Endothelial cell of umbilical vein (primary cell): ENCODE results near the gene ZDHHC14. TPM values are rescaled to one million over a fixed set of nuclear protein-coding genes. Genes with fewer than 3 reads are reported as not detected.

Experiments used
- BruUV-seq: library from RNA; stranded (reverse); fragments of 400-500 nt; replicated peaks from 2 replicates; lab custom pipeline; 2021; lab: Mats Ljungman, UMichigan
- CTCF ChIA-PET: fragments of 300-600, 350-600 bp; sonication (Branson Sonifier 250); formaldehyde crosslinking; loops from one replicate; lab custom pipeline; 2021; ENCODE audit warnings: antibody characterized with exemption, inconsistent platforms; lab: Charles Lee
- POLR2A ChIA-PET: fragments of 300-600, 350-600 bp; sonication (Branson Sonifier 250); formaldehyde crosslinking; loops from one replicate; lab custom pipeline; 2021; ENCODE audit warnings: antibody characterized with exemption, inconsistent platforms; lab: Charles Lee
- DNase-seq: peaks from one replicate; pipeline ENCODE4 v3.0.0-alpha.2; 2011; ENCODE audit warnings: low read depth, low spot score
- FAIRE-seq: peaks from 2 replicates; lab custom pipeline; 2011; peaks lifted over from hg19 to GRCh38; lab: Jason Lieb, UNC
- H2AFZ ChIP-seq: 2 replicates; pipeline ENCODE4 v1.6.0; 2012; ENCODE audit warnings: low read depth, low read length, control low read depth, inconsistent platforms
- H3K27ac ChIP-seq: 2 replicates; pipeline ENCODE4 v1.5.1; 2011; ENCODE audit warnings: low read depth, mild to moderate bottlenecking, control low read depth, low read length, moderate library complexity; ENCODE audit not compliant: insufficient read depth
- H3K27me3 ChIP-seq, 2 experiments: 2 replicates each; pipeline versions ENCODE4 v1.6.0 to v1.6.1; 2011; ENCODE audit warnings: low read length in 2 of 2, mixed read lengths in 1 of 2; ENCODE audit not compliant: control insufficient read depth in 2 of 2, insufficient read depth in 2 of 2
- H3K36me3 ChIP-seq, 2 experiments: 2 replicates in 1 of 2; 3 replicates in 1 of 2; pipeline ENCODE4 v1.5.1; 2011; ENCODE audit warnings: low read length in 2 of 2, mild to moderate bottlenecking in 1 of 2, moderate library complexity in 1 of 2; ENCODE audit not compliant: control insufficient read depth in 2 of 2, insufficient read depth in 2 of 2; ENCODE audit errors: extremely low read depth in 1 of 2
- H3K4me1 ChIP-seq: 3 replicates; pipeline ENCODE4 v1.5.1; 2011; ENCODE audit warnings: mild to moderate bottlenecking, low read length; ENCODE audit not compliant: control insufficient read depth, insufficient read depth; ENCODE audit errors: extremely low read depth
- H3K4me2 ChIP-seq: 2 replicates; pipeline ENCODE4 v1.6.1; 2011; ENCODE audit warnings: low read length, control low read depth, mixed read lengths; ENCODE audit not compliant: insufficient read depth
- H3K4me3 ChIP-seq, 3 experiments: fragments of 200-600 bp in 1 of 3; sonication (generic), shearing (Covaris generic) in 1 of 3; replicated peaks in 1 of 3; 2 replicates each; pipeline ENCODE4 v1.5.1; 2011 to 2016; ENCODE audit warnings: control low read depth in 3 of 3, low read length in 3 of 3, mild to moderate bottlenecking in 2 of 3, inconsistent platforms in 1 of 3, low read depth in 1 of 3, moderate library complexity in 1 of 3; ENCODE audit not compliant: insufficient read depth in 1 of 3
- H3K79me2 ChIP-seq: 2 replicates; pipeline ENCODE4 v1.6.0; 2012; ENCODE audit warnings: low read length, inconsistent platforms; ENCODE audit not compliant: control insufficient read depth, insufficient read depth
- H3K9ac ChIP-seq: replicated peaks from 2 replicates; pipeline ENCODE3; 2011; ENCODE audit warnings: low read length, control low read depth; ENCODE audit not compliant: insufficient read depth; ENCODE audit errors: extremely low read depth
- H3K9me1 ChIP-seq: replicated peaks from 3 replicates; pipeline ENCODE4 v1.6.0; 2011; ENCODE audit warnings: mild to moderate bottlenecking, low read length; ENCODE audit not compliant: control insufficient read depth, insufficient read depth; ENCODE audit errors: extremely low read depth
- H3K9me3 ChIP-seq: replicated peaks from 2 replicates; pipeline ENCODE4 v1.5.1; 2012; ENCODE audit warnings: low read length, inconsistent platforms; ENCODE audit not compliant: control insufficient read depth, insufficient read depth
- H4K20me1 ChIP-seq: replicated peaks from 2 replicates; pipeline ENCODE3; 2011; ENCODE audit warnings: mild to moderate bottlenecking, low read length; ENCODE audit not compliant: control insufficient read depth, insufficient read depth; ENCODE audit errors: extremely low read depth
- EZH2 ChIP-seq: IDR thresholded peaks from 2 replicates; pipeline ENCODE4 v1.6.1; 2012; ENCODE audit warnings: borderline replicate concordance, low read depth, mild to moderate bottlenecking, moderate library complexity, low read length, inconsistent platforms; ENCODE audit not compliant: severe bottlenecking
- FOS ChIP-seq: IDR thresholded peaks from 2 replicates; pipeline ENCODE4 v1.6.1; 2011; ENCODE audit warnings: mild to moderate bottlenecking, low read length, moderate library complexity, borderline replicate concordance; ENCODE audit not compliant: insufficient read depth
- JUN ChIP-seq: IDR thresholded peaks from 2 replicates; pipeline ENCODE4 v1.6.1; 2011; ENCODE audit warnings: borderline replicate concordance, low read depth; ENCODE audit not compliant: insufficient read length, insufficient read depth
- MYC ChIP-seq: IDR thresholded peaks from one replicate; pipeline ENCODE4 v1.6.1; 2011; ENCODE audit warnings: mild to moderate bottlenecking, low read depth, low read length
- POLR2A ChIP-seq: IDR thresholded peaks from 2 replicates; pipeline ENCODE4 v1.6.1; 2012; ENCODE audit warnings: low read depth, mild to moderate bottlenecking, control low read depth, low read length
- POLR2AphosphoS5 ChIP-seq: IDR thresholded peaks from 2 replicates; pipeline ENCODE4 v1.6.1; 2012; ENCODE audit warnings: low read depth, mild to moderate bottlenecking, control low read depth, low read length, moderate library complexity; ENCODE audit not compliant: insufficient read depth
- dilution Hi-C: fragments of 300-500 bp; cut with MboI; formaldehyde crosslinking; loops from one replicate; pipeline ENCODE4 v1.15.0; 2019; ENCODE audit warnings: low sequenced_read_pairs; ENCODE audit not compliant: extremely low pct_ligation_motif_present
- intact Hi-C: fragments of 100-400 bp; cut with micrococcal nuclease; formaldehyde crosslinking; loops from one replicate; pipeline ENCODE4 v1.10.0; 2022
- polyA plus RNA-seq, 4 experiments: library from polyadenylated mRNA; depleted of rRNA in 3 of 4; stranded (reverse) in 3 of 4; unstranded in 1 of 4; fragments of >200 nt; gene quantifications; 2 replicates each; pipeline versions ENCODE4 v1.2.1 to v1.2.3, GENCODE V29; 2011 to 2012; ENCODE audit warnings: missing spikeins in 1 of 4
- total RNA-seq: library from RNA; stranded (reverse); gene quantifications from 2 replicates; pipeline ENCODE4 v1.2.3, GENCODE V29; 2021
- TF ChIP-seq, protein P1 (sequence below), 2 donors: IDR thresholded peaks; 1 replicate in 1 of 2; 2 replicates in 1 of 2; pipeline ENCODE4 v1.5.1; 2011; ENCODE audit warnings: low read length in 2 of 2, mild to moderate bottlenecking in 2 of 2, moderate library complexity in 2 of 2, control low read depth in 1 of 2, inconsistent platforms in 1 of 2, low read depth in 1 of 2; ENCODE audit not compliant: insufficient read depth in 1 of 2; ENCODE audit errors: extremely low read depth in 1 of 2
- TF ChIP-seq, protein P2 (sequence below): IDR thresholded peaks from 2 replicates; pipeline ENCODE4 v1.6.1; 2011; ENCODE audit not compliant: insufficient read depth, insufficient read length

Gene ZDHHC14
- total and polyA plus RNA-seq, 2 donors (not counting 3 experiments of a cell fraction or from before 2014, with no cell fraction given), result 23.0 to 25.6 TPM

- Histone ChIP-seq H3K9me1 (no peaks in the 10 kb centered on the region), H3K4me2 (no peak overlapping the region), H3K27me3 (no peaks in the 10 kb centered on the region), H3K4me1 (peaks cover 7% of the 10 kb centered on the region), H3K4me3 (no peak overlapping the region), H3K36me3 (peaks cover 0 to 3% of the 10 kb centered on the region in 2 experiments), H3K27ac (no peak overlapping the region), H3K9ac (no peak overlapping the region), H4K20me1 (no peaks in the 10 kb centered on the region), H3K79me2 (no peaks in the 10 kb centered on the region), H2AFZ (no peak overlapping the region), H3K9me3 (no peaks in the 10 kb centered on the region)
- ChIA-PET CTCF (interaction anchor here (1.3 to 6.5 kb wide), 5 partner anchors 12 to 353 kb away, joined by 3 to 121 read pairs (median 7); no protein-coding TSS in a partner anchor), POLR2A (no interaction called here)
- dilution Hi-C loops, result no loop called here
- no peak for FAIRE-seq
- intact Hi-C loops, result loop anchor here (2.0 to 5.0 kb wide), 3 partner anchors 204 to 331 kb away; no protein-coding TSS in a partner anchor
- BruUV-seq, result no TSS peak
- TF ChIP-seq MYC, result no peak
- TF ChIP-seq POLR2AphosphoS5, result no peak
- TF ChIP-seq POLR2A, result no peak
- TF ChIP-seq, protein P1, sequence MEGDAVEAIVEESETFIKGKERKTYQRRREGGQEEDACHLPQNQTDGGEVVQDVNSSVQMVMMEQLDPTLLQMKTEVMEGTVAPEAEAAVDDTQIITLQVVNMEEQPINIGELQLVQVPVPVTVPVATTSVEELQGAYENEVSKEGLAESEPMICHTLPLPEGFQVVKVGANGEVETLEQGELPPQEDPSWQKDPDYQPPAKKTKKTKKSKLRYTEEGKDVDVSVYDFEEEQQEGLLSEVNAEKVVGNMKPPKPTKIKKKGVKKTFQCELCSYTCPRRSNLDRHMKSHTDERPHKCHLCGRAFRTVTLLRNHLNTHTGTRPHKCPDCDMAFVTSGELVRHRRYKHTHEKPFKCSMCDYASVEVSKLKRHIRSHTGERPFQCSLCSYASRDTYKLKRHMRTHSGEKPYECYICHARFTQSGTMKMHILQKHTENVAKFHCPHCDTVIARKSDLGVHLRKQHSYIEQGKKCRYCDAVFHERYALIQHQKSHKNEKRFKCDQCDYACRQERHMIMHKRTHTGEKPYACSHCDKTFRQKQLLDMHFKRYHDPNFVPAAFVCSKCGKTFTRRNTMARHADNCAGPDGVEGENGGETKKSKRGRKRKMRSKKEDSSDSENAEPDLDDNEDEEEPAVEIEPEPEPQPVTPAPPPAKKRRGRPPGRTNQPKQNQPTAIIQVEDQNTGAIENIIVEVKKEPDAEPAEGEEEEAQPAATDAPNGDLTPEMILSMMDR (IDR thresholded peaks at IDR 0.05; ENCODE audit: extremely low read depth in 1 of 2, insufficient read depth in 1 of 2, low read depth in 1 of 2, low read length in 2 of 2), result no peak
- TF ChIP-seq EZH2, result no peak
- TF ChIP-seq JUN, result no peak
- no peak for TF ChIP-seq FOS
- TF ChIP-seq, protein P2, sequence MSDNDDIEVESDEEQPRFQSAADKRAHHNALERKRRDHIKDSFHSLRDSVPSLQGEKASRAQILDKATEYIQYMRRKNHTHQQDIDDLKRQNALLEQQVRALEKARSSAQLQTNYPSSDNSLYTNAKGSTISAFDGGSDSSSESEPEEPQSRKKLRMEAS, result no peak
- DNase-seq, result no peak
These were observed 287.7 kb downstream of the ZDHHC14 start for GRCh38 chr6:157668713-157669112.
